K562 (cell line): ENCODE data around the gene USP49. TPM values are rescaled to one million over a fixed set of nuclear protein-coding genes. Genes with fewer than 3 reads are reported as not detected.

Source experiments
- ATAC-seq: fragments of 200-7000 bp; cut with Tn5 transposase; 3 replicates; pipeline ENCODE4 v1.9.1; 2020; ENCODE audit warnings: moderate library complexity
- BruUV-seq: library from RNA; stranded (reverse); fragments of 400-500 nt; replicated peaks from 2 replicates; lab custom pipeline; 2021; lab: Mats Ljungman, UMichigan
- CTCF ChIA-PET: fragments of 300-600 bp; formaldehyde crosslinking; extraction: SDS; loops from one replicate; lab custom pipeline; 2021; ENCODE audit warnings: low intra/inter-chr PET ratio; lab: Yijun Ruan, JAX
- POLR2A ChIA-PET: fragments of 300-600, 350-650 bp; sonication (Branson Sonifier 250); formaldehyde crosslinking; extraction: SDS; loops from one replicate; lab custom pipeline; 2021; ENCODE audit warnings: antibody characterized with exemption, inconsistent platforms; lab: Yijun Ruan, JAX
- DNase-seq, 4 experiments: peaks; one replicate each; pipeline versions ENCODE4 v3.0.0 to v3.0.0-alpha.2; 2011 to 2018; ENCODE audit warnings: low spot score in 3 of 4, mixed read lengths in 3 of 4; ENCODE audit errors: extremely low read depth in 1 of 4
- FAIRE-seq: peaks from 2 replicates; lab custom pipeline; 2011; peaks lifted over from hg19 to GRCh38; lab: Jason Lieb, UNC
- H2AFZ ChIP-seq: 2 replicates; pipeline ENCODE4 v1.6.0; 2011; ENCODE audit warnings: low read depth, low read length, control low read depth, inconsistent platforms
- H3K27ac ChIP-seq: fragments of 200-600 bp; 3 replicates; pipeline ENCODE4 v1.8.0; 2011; ENCODE audit warnings: low read depth, mild to moderate bottlenecking, control low read depth, inconsistent platforms, low read length, moderate library complexity, mixed read lengths; ENCODE audit errors: extremely low read depth
- H3K27me3 ChIP-seq, 2 experiments: fragments of 300-600 bp in 1 of 2; 2 replicates in 1 of 2; 3 replicates in 1 of 2; pipeline versions ENCODE4 v1.6.0 to v1.8.0; 2011; ENCODE audit warnings: inconsistent platforms in 2 of 2, low read length in 2 of 2, mild to moderate bottlenecking in 1 of 2, mixed read lengths in 1 of 2, moderate library complexity in 1 of 2; ENCODE audit not compliant: control insufficient read depth in 2 of 2, insufficient read depth in 2 of 2
- H3K36me3 ChIP-seq: fragments of 300-600 bp; 3 replicates; pipeline ENCODE4 v1.8.0; 2011; ENCODE audit warnings: mild to moderate bottlenecking, low read length, inconsistent platforms; ENCODE audit not compliant: control insufficient read depth, insufficient read depth
- H3K4me1 ChIP-seq, 2 experiments: fragments of 200-600 bp in 1 of 2; replicated peaks in 1 of 2; 2 replicates in 1 of 2; 3 replicates in 1 of 2; pipeline versions ENCODE4 v1.5.1 to v1.8.0; 2011; ENCODE audit warnings: inconsistent platforms in 2 of 2, low read length in 2 of 2, mild to moderate bottlenecking in 1 of 2, mixed read lengths in 1 of 2, moderate library complexity in 1 of 2; ENCODE audit not compliant: control insufficient read depth in 2 of 2, insufficient read depth in 2 of 2
- H3K4me2 ChIP-seq: 2 replicates; pipeline ENCODE4 v1.6.1; 2011; ENCODE audit warnings: low read length, control low read depth, inconsistent platforms, mixed read lengths; ENCODE audit not compliant: insufficient read depth
- H3K4me3 ChIP-seq: fragments of 200-600 bp; sonication (generic), shearing (Covaris generic); 2 replicates; pipeline ENCODE4 v1.5.1; 2016; ENCODE audit warnings: control low read depth, inconsistent platforms
- H3K79me2 ChIP-seq: fragments of 200-600 bp; 3 replicates; pipeline ENCODE4 v1.8.0; 2011; ENCODE audit warnings: low read length, inconsistent platforms; ENCODE audit not compliant: control insufficient read depth, insufficient read depth
- H3K9ac ChIP-seq, 2 experiments: 2 replicates each; pipeline versions ENCODE4 v1.6.0 to v1.6.1; 2011; ENCODE audit warnings: low read depth in 2 of 2, low read length in 2 of 2, control low read depth in 1 of 2, inconsistent platforms in 1 of 2, mild to moderate bottlenecking in 1 of 2, mixed read lengths in 1 of 2; ENCODE audit not compliant: insufficient read depth in 1 of 2
- H3K9me1 ChIP-seq: one replicate; pipeline ENCODE4 v1.6.0; 2011; ENCODE audit warnings: inconsistent platforms, mild to moderate bottlenecking, low read length, moderate library complexity; ENCODE audit not compliant: control insufficient read depth, insufficient read depth
- H3K9me3 ChIP-seq: replicated peaks from 2 replicates; pipeline ENCODE4 v1.5.1; 2011; ENCODE audit warnings: low read depth, low read length, inconsistent platforms; ENCODE audit not compliant: control insufficient read depth, insufficient read depth
- H4K20me1 ChIP-seq: replicated peaks from 2 replicates; pipeline ENCODE4 v1.6.1; 2011; ENCODE audit warnings: low read length, inconsistent platforms, mixed read lengths; ENCODE audit not compliant: control insufficient read depth, insufficient read depth
- CBFA2T3 ChIP-seq: fragments of 450-650 bp; IDR thresholded peaks from 2 replicates; pipeline ENCODE4 v1.6.1; 2017
- HDAC2 ChIP-seq: fragments of 450-650 bp; IDR thresholded peaks from 2 replicates; pipeline ENCODE4 v1.6.1; 2016; ENCODE audit warnings: mild to moderate bottlenecking
- KDM5B ChIP-seq: fragments of 200-600 bp; sonication (generic); IDR thresholded peaks from 2 replicates; pipeline ENCODE4 v1.6.1; 2012; ENCODE audit warnings: low read depth, mild to moderate bottlenecking, moderate library complexity, low read length, control low read depth, inconsistent platforms; ENCODE audit not compliant: insufficient replicate concordance
- MAZ ChIP-seq, 2 experiments: fragments of 450-650 bp in 1 of 2; sonication (generic) in 1 of 2; formaldehyde crosslinking; IDR thresholded peaks in 1 of 2; conservative IDR thresholded peaks in 1 of 2; 2 replicates each; pipeline versions ENCODE4 v1.4.0 to v1.5.0; 2020; ENCODE audit warnings: mild to moderate bottlenecking in 1 of 2, missing genetic modification reagents in 1 of 2
- MEIS2 ChIP-seq: fragments of 450-650 bp; IDR thresholded peaks from 2 replicates; pipeline ENCODE4 v1.6.1; 2014; ENCODE audit warnings: mild to moderate bottlenecking; ENCODE audit not compliant: partially characterized antibody
- NFE2 ChIP-seq: IDR thresholded peaks from 2 replicates; pipeline ENCODE4 v1.6.1; 2014; ENCODE audit warnings: antibody characterized with exemption, low read depth
- NFE2L1 ChIP-seq: fragments of 450-650 bp; IDR thresholded peaks from 2 replicates; pipeline ENCODE4 v1.6.1; 2016; ENCODE audit warnings: missing genetic modification characterization, low read depth, mild to moderate bottlenecking, missing compliant biosample characterization, moderate library complexity, borderline replicate concordance
- NR2F6 ChIP-seq: fragments of 450-650 bp; formaldehyde crosslinking; IDR thresholded peaks from 2 replicates; pipeline ENCODE4 v1.4.0; 2020; ENCODE audit warnings: mild to moderate bottlenecking
- NRF1 ChIP-seq, 2 experiments: fragments of 450-650 bp; IDR thresholded peaks in 1 of 2; conservative IDR thresholded peaks in 1 of 2; 2 replicates each; pipeline ENCODE4 v1.6.1; 2014; ENCODE audit warnings: mild to moderate bottlenecking in 2 of 2
- PML ChIP-seq: IDR thresholded peaks from 2 replicates; pipeline ENCODE4 v1.6.1; 2012; ENCODE audit warnings: low read length, inconsistent platforms
- RBM14 ChIP-seq: fragments of 200-400 bp; formaldehyde crosslinking; IDR thresholded peaks from 2 replicates; pipeline ENCODE4 v1.6.1; 2018; ENCODE audit warnings: low read depth, mild to moderate bottlenecking, low read length, moderate library complexity, borderline replicate concordance; ENCODE audit not compliant: insufficient read depth
- RCOR1 ChIP-seq, 2 experiments: IDR thresholded peaks; 2 replicates each; pipeline ENCODE4 v1.6.1; 2012; ENCODE audit warnings: low read depth in 2 of 2, low read length in 2 of 2, borderline replicate concordance in 1 of 2, improper control_type of control experiment in 1 of 2
- SMAD4 ChIP-seq: fragments of 250-450 bp; sonication (Bioruptor Pico); conservative IDR thresholded peaks from 2 replicates; pipeline ENCODE4 v1.8.0; 2021; ENCODE audit warnings: inconsistent platforms, mild to moderate bottlenecking, moderate library complexity
- TAL1 ChIP-seq: fragments of 450-650 bp; IDR thresholded peaks from 2 replicates; pipeline ENCODE4 v1.6.1; 2016; ENCODE audit warnings: mild to moderate bottlenecking
- TCF3 ChIP-seq: sonication (generic); formaldehyde crosslinking; IDR thresholded peaks from 2 replicates; pipeline ENCODE4 v1.4.0; 2020; ENCODE audit warnings: mild to moderate bottlenecking, missing genetic modification reagents
- YY1 ChIP-seq, 3 experiments: IDR thresholded peaks; 2 replicates each; pipeline ENCODE4 v1.6.1; 2011; ENCODE audit warnings: low read length in 2 of 3, mild to moderate bottlenecking in 2 of 3, moderate library complexity in 2 of 3, borderline replicate concordance in 1 of 3, control low read depth in 1 of 3, low read depth in 1 of 3; ENCODE audit not compliant: insufficient read depth in 3 of 3, insufficient replicate concordance in 2 of 3, control insufficient read depth in 1 of 3, insufficient read length in 1 of 3; ENCODE audit errors: extremely low read depth in 1 of 3
- ZFP36 ChIP-seq: fragments of 150-350 bp; IDR thresholded peaks from 2 replicates; pipeline ENCODE4 v1.6.1; 2018; ENCODE audit warnings: low read length, low read depth; ENCODE audit not compliant: partially characterized antibody
- ZNF561 ChIP-seq: fragments of 450-650 bp; formaldehyde crosslinking; conservative IDR thresholded peaks from 2 replicates; pipeline ENCODE4 v1.4.0; 2020; ENCODE audit warnings: mild to moderate bottlenecking, moderate library complexity
- ZNF584 ChIP-seq: fragments of 200-800 bp; sonication (Bioruptor generic); IDR thresholded peaks from 2 replicates; pipeline ENCODE4 v1.6.1; 2016; ENCODE audit warnings: low read depth, mild to moderate bottlenecking, missing genetic modification characterization, missing compliant biosample characterization
- WGBS: fragments of 100-300 bp; shearing (Covaris generic); methylation state at CpG from one replicate; pipeline ENCODE4 v1.1.6; 2016; ENCODE audit warnings: low coverage, mixed read lengths; ENCODE audit not compliant: insufficient coverage; ENCODE audit errors: missing lambda C conversion rate; 5-methylcytosine and 5-hydroxymethylcytosine counted together
- in situ Hi-C: fragments of 300-500 bp; cut with MboI; formaldehyde crosslinking; loops from 4 replicates; pipeline ENCODE4 v1.15.0; 2018; ENCODE audit warnings: inconsistent platforms, mixed read lengths
- intact Hi-C: fragments of 100-400 bp; cut with micrococcal nuclease; formaldehyde crosslinking; loops from 2 replicates; pipeline ENCODE4 v1.14.2; 2022
- polyA plus RNA-seq, 8 experiments: library from polyadenylated mRNA; depleted of rRNA in 4 of 8; stranded (reverse) in 5 of 8; unstranded in 3 of 8; fragments of >200 nt; fragmentation: Nextera tagmentation in 2 of 8; fragmentation: Illumina TruSeq in 1 of 8; extraction: Ambion mirVana in 2 of 8; extraction: Trizol in 1 of 8; gene quantifications; 2 replicates each; pipeline versions ENCODE4 v1.2.1 to v1.2.3, GENCODE V29; 2011 to 2014; ENCODE audit warnings: inconsistent platforms in 1 of 8, missing spikeins in 1 of 8
- total RNA-seq, 7 experiments: library from RNA; depleted of rRNA in 6 of 7; stranded (reverse); fragments of >200 nt in 6 of 7; fragmentation: Illumina TruSeq in 2 of 7; extraction: Trizol in 2 of 7; gene quantifications; 2 replicates each; pipeline versions ENCODE4 v1.2.1 to v1.2.3, GENCODE V29; 2011 to 2021; ENCODE audit warnings: low replicate concordance in 1 of 7
- TF ChIP-seq, protein P1 (sequence below): fragments of 250-450 bp; sonication (Bioruptor Pico); IDR thresholded peaks from 2 replicates; pipeline ENCODE4 v1.5.0; 2020; ENCODE audit warnings: mild to moderate bottlenecking

The USP49 gene
- total and polyA plus RNA-seq, 9 of the 15 experiments (the other 6 are each of a cell fraction or from before 2014, with no cell fraction given): 1.0 to 9.9 (median 6.5) TPM

DNA sequence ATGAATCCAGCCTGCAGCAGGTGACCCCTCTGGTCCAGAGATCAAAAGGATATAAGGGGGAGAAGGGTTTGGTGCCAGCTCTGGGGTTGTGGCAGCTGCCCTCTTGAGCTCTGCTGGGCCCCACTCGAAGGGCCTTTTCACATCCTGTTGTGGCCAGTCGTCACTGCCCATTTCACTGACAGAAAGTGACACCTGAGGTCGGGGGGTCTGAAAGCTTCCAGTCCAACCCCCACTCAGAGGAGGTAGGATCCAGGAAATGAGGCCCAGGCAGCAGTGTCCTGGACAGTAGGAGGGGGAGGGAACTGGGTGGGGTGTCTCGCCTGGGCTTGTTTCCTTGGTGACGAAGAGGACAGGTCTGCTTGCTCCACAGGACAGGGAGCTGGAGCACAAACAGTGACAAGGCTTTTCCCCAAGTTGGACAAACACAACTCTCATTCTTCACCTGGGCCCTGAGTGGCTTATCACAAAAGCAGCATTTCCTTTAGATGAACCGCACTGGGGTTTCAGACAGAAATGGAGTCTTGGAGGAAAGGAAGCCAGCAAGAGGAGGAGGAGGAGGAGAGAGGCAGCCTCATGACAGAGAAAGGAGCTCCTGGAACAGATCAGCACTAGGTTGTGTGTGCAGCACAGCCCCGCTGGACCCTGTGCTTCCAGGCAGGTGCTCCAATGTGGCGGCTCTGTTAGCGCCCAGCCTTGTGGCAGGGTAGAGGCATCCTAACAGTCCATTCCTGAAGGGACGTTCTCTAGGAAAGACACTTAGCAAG is 126.4 kb downstream of the USP49 start:
- Histone ChIP-seq H3K9me3 (no peaks in the 10 kb centered on the region), H3K4me3 (no peak overlapping the region), H3K4me2 (peak overlapping the region; percentile 32), H3K79me2 (no peaks in the 10 kb centered on the region), H4K20me1 (no peaks in the 10 kb centered on the region), H3K4me1 (peaks cover 33 to 37% of the 10 kb centered on the region in 2 experiments), H3K27me3 (peaks cover 0 to under 1% of the 10 kb centered on the region in 2 experiments; a peak in 1 of 5 replicates), H3K27ac (peak overlapping the region; percentile 53), H3K9me1 (no peaks in the 10 kb centered on the region), H3K9ac (peak overlapping the region; percentile 17 to 86; a peak in 3 of 4 replicates), H2AFZ (peak overlapping the region; percentile 56), H3K36me3 (peaks cover 10% of the 10 kb centered on the region; the same call in 2 of the 3 replicates)
- FAIRE-seq: peak; percentile 90
- ATAC-seq: peak; percentile 80
- ChIA-PET CTCF (no interaction called here), POLR2A (interaction anchor here (0.6 to 1.5 kb wide), 10 partner anchors 10 to 397 kb away, joined by 3 to 6 read pairs (median 4); no protein-coding TSS in a partner anchor)
- DNase-seq: peak; percentile 64 to 83 (median 76)
- in situ Hi-C loops: loop anchor here (5.0 kb wide), 1 partner anchor 71 kb away; no protein-coding TSS in a partner anchor
- BruUV-seq: no TSS peak
- WGBS: 33% methylated on average over 10 of the region's 10 CpGs
- intact Hi-C loops: no loop called here
- TF ChIP-seq YY1 (IDR thresholded peaks at IDR 0.05; ENCODE audit: borderline replicate concordance in 1 of 3, control insufficient read depth in 1 of 3, extremely low read depth in 1 of 3, insufficient read depth in 3 of 3, insufficient read length in 1 of 3, insufficient replicate concordance in 2 of 3, low read depth in 1 of 3, low read length in 2 of 3): peak in 1 of 3 experiments; percentile 43
- no peak for TF ChIP-seq PML
- TF ChIP-seq HDAC2: peak; percentile 60; the same call in 1 of the 2 replicates
- TF ChIP-seq CBFA2T3: peak; percentile 32; the same call in 1 of the 2 replicates
- TF ChIP-seq TAL1: peak; percentile 27; the same call in 1 of the 2 replicates
- peak; percentile 41 to 72; a peak in 3 of 4 replicates for TF ChIP-seq MAZ (CRISPR knock-in tag; conservative IDR thresholded peaks at IDR 0.05 in 1 of 2, IDR thresholded peaks at IDR 0.05 in 1 of 2)
- no peak for TF ChIP-seq RBM14
- TF ChIP-seq SMAD4: 0 out of 2 replicates have a peak, but pooled peaks have one; percentile 22
- no peak for TF ChIP-seq NR2F6 (CRISPR knock-in tag)
- peak; percentile 28 for TF ChIP-seq ZFP36
- 0 out of 2 replicates have a peak, but pooled peaks have one; percentile 46 for TF ChIP-seq ZNF584 (CRISPR knock-in tag)
- peak; percentile 4 for TF ChIP-seq MEIS2
- peak in 1 of 2 experiments; percentile 62; a peak in 1 of 4 replicates for TF ChIP-seq RCOR1 (IDR thresholded peaks at IDR 0.05; ENCODE audit: borderline replicate concordance in 1 of 2, low read depth in 2 of 2, low read length in 2 of 2)
- TF ChIP-seq NRF1 (conservative IDR thresholded peaks at IDR 0.05 in 1 of 2, IDR thresholded peaks at IDR 0.05 in 1 of 2): peak; percentile 39 to 43; a peak in 2 of 4 replicates
- TF ChIP-seq TCF3 (CRISPR knock-in tag): peak; percentile 46
- no peak for TF ChIP-seq ZNF561
- TF ChIP-seq, protein P1, sequence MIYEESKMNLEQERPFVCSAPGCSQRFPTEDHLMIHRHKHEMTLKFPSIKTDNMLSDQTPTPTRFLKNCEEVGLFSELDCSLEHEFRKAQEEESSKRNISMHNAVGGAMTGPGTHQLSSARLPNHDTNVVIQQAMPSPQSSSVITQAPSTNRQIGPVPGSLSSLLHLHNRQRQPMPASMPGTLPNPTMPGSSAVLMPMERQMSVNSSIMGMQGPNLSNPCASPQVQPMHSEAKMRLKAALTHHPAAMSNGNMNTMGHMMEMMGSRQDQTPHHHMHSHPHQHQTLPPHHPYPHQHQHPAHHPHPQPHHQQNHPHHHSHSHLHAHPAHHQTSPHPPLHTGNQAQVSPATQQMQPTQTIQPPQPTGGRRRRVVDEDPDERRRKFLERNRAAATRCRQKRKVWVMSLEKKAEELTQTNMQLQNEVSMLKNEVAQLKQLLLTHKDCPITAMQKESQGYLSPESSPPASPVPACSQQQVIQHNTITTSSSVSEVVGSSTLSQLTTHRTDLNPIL (CRISPR knock-in tag): no peak
- no peak for TF ChIP-seq KDM5B
- TF ChIP-seq NFE2: peak; percentile 60
- no peak for TF ChIP-seq NFE2L1 (tag)
